Gastrocnemius medialis (tissue), 4 donors: ENCODE results near the gene CNKSR1. TPM values are rescaled to one million over a fixed set of nuclear protein-coding genes. Genes with fewer than 3 reads are reported as not detected.

ENCODE experiments used
- ATAC-seq, 2 donors: fragments of 150-250 bp; one replicate each; pipeline ENCODE4 v1.9.1; 2016
- DNase-seq, 2 donors: peaks; one replicate each; pipeline ENCODE4 v3.0.0-alpha.2; 2019
- H3K27ac ChIP-seq, 4 donors: fragments of 200-600 bp; sonication (generic); 1 replicate in 1 of 4; 2 replicates in 3 of 4; pipeline ENCODE4 v1.5.1; 2016 to 2018; ENCODE audit warnings: mild to moderate bottlenecking in 2 of 4, moderate library complexity in 1 of 4
- H3K27me3 ChIP-seq, 3 donors: fragments of 200-600 bp; sonication (generic) in 2 of 3; 1 replicate in 1 of 3; 2 replicates in 2 of 3; pipeline versions ENCODE4 v1.5.1 to v1.6.0; 2016 to 2019; ENCODE audit warnings: mild to moderate bottlenecking in 1 of 3, moderate library complexity in 1 of 3
- H3K36me3 ChIP-seq, 2 donors: fragments of 200-600 bp; sonication (generic) in 1 of 2; one replicate each; pipeline ENCODE4 v1.5.1; 2017 to 2018
- H3K4me1 ChIP-seq, 2 donors: fragments of 200-600 bp; sonication (generic) in 1 of 2; one replicate each; pipeline ENCODE4 v1.5.1; 2016 to 2017; ENCODE audit warnings: mild to moderate bottlenecking in 2 of 2
- H3K4me3 ChIP-seq, 4 donors: fragments of 200-600 bp; sonication (generic) in 3 of 4; 1 replicate in 1 of 4; 2 replicates in 3 of 4; pipeline ENCODE4 v1.5.1; 2016 to 2019; ENCODE audit warnings: mild to moderate bottlenecking in 2 of 4
- H3K9me3 ChIP-seq, 3 donors: fragments of 200-600 bp; sonication (generic) in 2 of 3; 1 replicate in 1 of 3; 2 replicates in 2 of 3; pipeline ENCODE4 v1.5.1; 2016 to 2019
- POLR2A ChIP-seq, 2 donors: fragments of 450-650 bp; IDR thresholded peaks; one replicate each; pipeline ENCODE4 v1.6.1; 2017; ENCODE audit warnings: antibody characterized with exemption in 2 of 2, mild to moderate bottlenecking in 2 of 2, moderate library complexity in 2 of 2
- in situ Hi-C, 4 donors: fragments of 200-750 bp; cut with MboI; loops; one replicate each; pipeline versions ENCODE4 v1.15.0 to v1.8.0; 2017; ENCODE audit warnings: low sequenced_read_pairs in 4 of 4
- intact Hi-C: fragments of 100-400 bp; cut with DNase I; formaldehyde crosslinking; loops from one replicate; pipeline ENCODE4 v1.15.1; 2023; ENCODE audit warnings: low total_unique reads
- total RNA-seq, 4 donors: library from RNA; depleted of rRNA; stranded (reverse); fragments of >200 nt; gene quantifications; one replicate each; pipeline versions ENCODE4 v1.1.0 to v1.2.3, GENCODE V29; 2016
- TF ChIP-seq, protein P1 (sequence below), 5 experiments: fragments of 450-650 bp in 3 of 5; fragments of 200-600 bp in 2 of 5; sonication (generic) in 2 of 5; IDR thresholded peaks in 4 of 5; conservative IDR thresholded peaks in 1 of 5; 1 replicate in 4 of 5; 2 replicates in 1 of 5; pipeline ENCODE4 v1.5.1; 2016 to 2019; ENCODE audit warnings: antibody characterized with exemption in 5 of 5, mild to moderate bottlenecking in 3 of 5, moderate library complexity in 3 of 5

Gene CNKSR1
- total RNA-seq, 4 donors from 2014 or later, result 23.7 to 50.6 (median 44.6) TPM

DNA sequence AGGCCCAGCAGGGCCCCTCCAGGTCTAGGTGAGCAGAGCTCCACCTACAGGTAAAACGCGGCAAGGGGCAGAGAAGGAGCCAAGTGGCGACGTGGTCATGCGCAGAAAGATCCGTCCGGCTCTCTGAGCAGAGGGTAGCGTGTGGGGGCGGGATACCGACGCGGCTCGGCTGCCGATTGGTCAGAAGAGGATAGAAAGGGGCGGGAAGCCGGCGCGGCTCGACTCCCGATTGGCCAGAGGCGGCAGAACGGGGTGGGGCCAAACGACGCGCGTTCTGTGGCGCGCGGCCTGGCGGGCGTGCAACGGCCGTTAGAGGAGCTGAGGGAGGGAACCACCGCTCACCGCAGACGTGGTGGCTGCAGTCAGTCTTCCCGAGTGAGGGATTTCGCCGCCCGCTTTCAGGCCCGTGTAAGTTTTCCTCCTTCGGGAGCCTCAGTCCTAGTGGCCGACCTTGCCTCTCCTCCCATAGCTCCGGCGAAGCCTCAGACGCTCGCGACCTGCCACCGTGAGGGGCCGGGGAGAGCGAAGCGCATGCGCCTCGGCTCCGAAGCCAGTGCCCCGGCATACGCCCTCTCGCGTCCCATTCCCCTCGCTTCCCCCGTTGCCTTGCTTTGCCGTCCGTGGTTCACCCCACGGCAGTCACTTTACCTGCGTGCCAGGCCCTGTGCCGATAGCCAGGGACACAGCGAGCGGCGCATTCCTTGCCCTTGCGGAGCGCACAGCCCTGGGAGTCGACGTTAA is 56.8 kb downstream of the CNKSR1 start, which contains the start of gene CEP85:
Gene CEP85 (plus strand): TSS at position 298 of the 741 bp plus-strand sequence. CDS start 5,584 bp downstream, outside the sequence.
- H3K27ac ChIP-seq, result peak within 1 kb of the TSS; percentile 97 to 99 (median 98)
- H3K9me3 ChIP-seq, result no peaks in the 10 kb centered on the region
- DNase-seq, result peak; percentile 98 to 99
- H3K4me1 ChIP-seq, result peaks cover 30 to 40% of the 10 kb centered on the region in 2 donors
- intact Hi-C loops, result loop anchor here (1.0 to 10.0 kb wide), 6 partner anchors 41 to 1341 kb away; partner anchors contain the start of gene ZNF593
- TF ChIP-seq, protein P1, sequence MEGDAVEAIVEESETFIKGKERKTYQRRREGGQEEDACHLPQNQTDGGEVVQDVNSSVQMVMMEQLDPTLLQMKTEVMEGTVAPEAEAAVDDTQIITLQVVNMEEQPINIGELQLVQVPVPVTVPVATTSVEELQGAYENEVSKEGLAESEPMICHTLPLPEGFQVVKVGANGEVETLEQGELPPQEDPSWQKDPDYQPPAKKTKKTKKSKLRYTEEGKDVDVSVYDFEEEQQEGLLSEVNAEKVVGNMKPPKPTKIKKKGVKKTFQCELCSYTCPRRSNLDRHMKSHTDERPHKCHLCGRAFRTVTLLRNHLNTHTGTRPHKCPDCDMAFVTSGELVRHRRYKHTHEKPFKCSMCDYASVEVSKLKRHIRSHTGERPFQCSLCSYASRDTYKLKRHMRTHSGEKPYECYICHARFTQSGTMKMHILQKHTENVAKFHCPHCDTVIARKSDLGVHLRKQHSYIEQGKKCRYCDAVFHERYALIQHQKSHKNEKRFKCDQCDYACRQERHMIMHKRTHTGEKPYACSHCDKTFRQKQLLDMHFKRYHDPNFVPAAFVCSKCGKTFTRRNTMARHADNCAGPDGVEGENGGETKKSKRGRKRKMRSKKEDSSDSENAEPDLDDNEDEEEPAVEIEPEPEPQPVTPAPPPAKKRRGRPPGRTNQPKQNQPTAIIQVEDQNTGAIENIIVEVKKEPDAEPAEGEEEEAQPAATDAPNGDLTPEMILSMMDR (IDR thresholded peaks at IDR 0.05 in 4 of 5, conservative IDR thresholded peaks at IDR 0.05 in 1 of 5), result peak; percentile 72 to 90 (median 89)
- peak; percentile 96 to 97 for TF ChIP-seq POLR2A (IDR thresholded peaks at IDR 0.05)
- H3K4me3 ChIP-seq, result peak within 1 kb of the TSS; percentile 81 to 96 (median 90)
- H3K36me3 ChIP-seq, result no peaks in the 10 kb centered on the region
- in situ Hi-C loops, result loop anchor here in 1 of 4 donors (5.0 kb wide), 1 partner anchor 67 kb away; the partner anchor contains the start of genes C1orf232 and ZNF593
- no peaks in the 10 kb centered on the region for H3K27me3 ChIP-seq
- peak; percentile 91 to 92 for ATAC-seq

DNA sequence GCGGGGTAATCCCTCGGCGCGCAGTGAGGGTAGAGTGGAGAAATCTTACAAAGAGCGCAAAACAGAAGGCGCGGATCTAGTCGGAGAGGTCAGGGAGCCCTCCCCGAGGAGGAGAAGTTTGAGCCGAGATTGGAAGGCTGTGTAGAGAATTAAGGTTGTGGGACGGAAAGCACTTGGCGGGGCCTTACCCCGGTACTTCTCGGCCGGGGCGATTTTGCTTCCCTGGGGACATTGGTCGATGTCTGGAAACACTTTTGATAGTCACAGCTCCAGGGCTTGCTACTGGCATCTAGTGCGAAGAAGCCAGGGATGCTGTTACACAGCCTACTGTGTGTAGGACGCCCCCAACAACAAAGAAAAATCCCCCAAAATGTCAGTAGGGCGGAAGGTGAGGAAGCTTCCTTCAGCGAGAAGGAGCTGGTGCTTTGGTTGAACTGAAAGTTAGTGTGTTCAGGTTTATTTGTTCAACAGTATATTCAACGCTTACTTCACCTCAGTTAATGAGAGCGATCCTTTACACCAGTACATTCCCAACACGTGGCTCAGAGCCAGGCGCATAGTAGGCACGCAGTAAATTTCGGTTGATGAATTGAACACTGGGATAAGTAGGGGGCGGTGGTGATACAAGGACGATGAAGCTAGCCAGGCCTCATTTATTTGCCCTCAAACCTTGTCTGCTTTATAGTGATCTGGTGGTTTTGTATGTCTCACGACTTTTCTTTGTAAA is 57.5 kb downstream of the CNKSR1 start:
- no peaks in the 10 kb centered on the region for H3K27me3 ChIP-seq
- peaks cover 37 to 40% of the 10 kb centered on the region in 2 donors for H3K4me1 ChIP-seq
- H3K27ac ChIP-seq, result peak overlapping the region; percentile 97 to 99 (median 98)
- H3K36me3 ChIP-seq, result no peaks in the 10 kb centered on the region
- no peak for TF ChIP-seq POLR2A (IDR thresholded peaks at IDR 0.05)
- TF ChIP-seq, protein P1 (IDR thresholded peaks at IDR 0.05 in 4 of 5, conservative IDR thresholded peaks at IDR 0.05 in 1 of 5), result no peak
- ATAC-seq (peak in 1 of 2 donors; percentile 12), DNase-seq (no peak)
- in situ Hi-C loops, result loop anchor here in 1 of 4 donors (5.0 kb wide), 1 partner anchor 68 kb away; the partner anchor contains the start of genes C1orf232 and ZNF593
- peak overlapping the region; percentile 81 to 96 (median 90) for H3K4me3 ChIP-seq
- H3K9me3 ChIP-seq, result no peaks in the 10 kb centered on the region
- intact Hi-C loops, result loop anchor here (1.0 to 10.0 kb wide), 4 partner anchors 40 to 1340 kb away; partner anchors contain the start of gene PDIK1L

GRCh38 chr1:26237230-26237966 is 60.1 kb downstream of the CNKSR1 start:
- TF ChIP-seq, protein P1 (IDR thresholded peaks at IDR 0.05 in 4 of 5, conservative IDR thresholded peaks at IDR 0.05 in 1 of 5), result no peak
- no peak for TF ChIP-seq POLR2A (IDR thresholded peaks at IDR 0.05)
- Histone ChIP-seq H3K27me3 (no peaks in the 10 kb centered on the region), H3K9me3 (no peaks in the 10 kb centered on the region), H3K4me3 (peak overlapping the region; percentile 18 to 31 (median 24)), H3K36me3 (peaks cover 0 to 7% of the 10 kb centered on the region in 2 donors), H3K4me1 (peaks cover 38 to 45% of the 10 kb centered on the region in 2 donors), H3K27ac (peak overlapping the region; percentile 97 to 99 (median 98))
- DNase-seq (no peak), ATAC-seq (no peak)
- in situ Hi-C loops (no loop called here), intact Hi-C loops (loop anchor here (5.0 to 10.0 kb wide), 2 partner anchors 125 to 1337 kb away; partner anchors contain the start of gene PDIK1L)

Other genes starting within 250 kb of the CNKSR1 start
- gene PAFAH2, start 179.4 kb upstream of the CNKSR1 start, total RNA-seq, result 10 to 100 TPM in 3 of 4 donors, 1 to 10 TPM in 1; 9.0 to 35.5 (median 16.1) TPM
- gene EXTL1, start 155.7 kb upstream of the CNKSR1 start, total RNA-seq, result under 1 TPM in 2 of 4 donors, not detected in 2; 0.33 to 0.95 TPM
- 1 to 10 TPM; 1.2 to 5.2 (median 3.1) TPM for gene SLC30A2, start 131.4 kb upstream of the CNKSR1 start, total RNA-seq
- 1,000 to 10,000 TPM; 1,040 to 4,298 (median 2,203) TPM for gene TRIM63, start 109.9 kb upstream of the CNKSR1 start, total RNA-seq
- gene PDIK1L, start 65.7 kb upstream of the CNKSR1 start, total RNA-seq, result 1 to 10 TPM; 4.4 to 8.7 (median 5.9) TPM
- 1 to 10 TPM; 3.1 to 5.2 (median 4.2) TPM for gene FAM110D, start 18.4 kb upstream of the CNKSR1 start, total RNA-seq
- not detected for gene C1orf232, start 8.5 kb upstream of the CNKSR1 start, total RNA-seq
- gene ZNF593, start 7.6 kb upstream of the CNKSR1 start, total RNA-seq, result 100 to 1,000 TPM in 2 of 4 donors, 10 to 100 TPM in 2; 39.6 to 135 (median 97.3) TPM
- gene ZNF593OS, start 5.7 kb upstream of the CNKSR1 start, total RNA-seq, result under 1 TPM in 2 of 4 donors, not detected in 2; 0.66 TPM
- gene CATSPER4, start 13.1 kb downstream of the CNKSR1 start, total RNA-seq, result not detected
- gene CEP85, start 56.7 kb downstream of the CNKSR1 start, total RNA-seq, result 10 to 100 TPM; 28.5 to 61.6 (median 41.3) TPM
- gene SH3BGRL3, start 102.6 kb downstream of the CNKSR1 start, total RNA-seq, result 10 to 100 TPM; 10.3 to 16.9 (median 13.1) TPM
- 1 to 10 TPM; 2.7 to 3.8 (median 3.4) TPM for gene UBXN11, start 129.1 kb downstream of the CNKSR1 start, total RNA-seq
- gene CD52, start 140.5 kb downstream of the CNKSR1 start, total RNA-seq, result 1 to 10 TPM in 2 of 4 donors, not detected in 2; 1.4 to 2.8 TPM
- gene CRYBG2, start 176.6 kb downstream of the CNKSR1 start, total RNA-seq, result not detected
- not detected for gene ZNF683, start 195.3 kb downstream of the CNKSR1 start, total RNA-seq
- gene LIN28A, start 233.3 kb downstream of the CNKSR1 start, total RNA-seq, result not detected